Sigmoid colon (tissue), 7 donors: ENCODE data around the gene PFKL. TPM values are rescaled to one million over a fixed set of nuclear protein-coding genes. Genes with fewer than 3 reads are reported as not detected.

Experiments
- DNase-seq: peaks from one replicate; pipeline ENCODE4 v3.0.0-alpha.2; 2019
- H3K27ac ChIP-seq, 4 donors: fragments of 200-600 bp; sonication (generic); one replicate each; pipeline ENCODE4 v1.5.1; 2016 to 2019; ENCODE audit warnings: mild to moderate bottlenecking in 1 of 4
- H3K27me3 ChIP-seq, 3 donors: fragments of 200-600 bp; sonication (generic); one replicate each; pipeline ENCODE4 v1.5.1; 2019; ENCODE audit warnings: mild to moderate bottlenecking in 1 of 3
- H3K36me3 ChIP-seq, 4 donors: fragments of 200-600 bp; sonication (generic); one replicate each; pipeline ENCODE4 v1.5.1; 2016 to 2019
- H3K4me1 ChIP-seq, 4 donors: fragments of 200-600 bp; sonication (generic); one replicate each; pipeline ENCODE4 v1.5.1; 2017 to 2019
- H3K4me3 ChIP-seq, 4 donors: fragments of 200-600 bp; sonication (generic); one replicate each; pipeline ENCODE4 v1.5.1; 2017 to 2019; ENCODE audit warnings: mild to moderate bottlenecking in 2 of 4, moderate library complexity in 1 of 4
- H3K9me3 ChIP-seq, 4 donors: fragments of 200-600 bp in 3 of 4; sonication (generic) in 3 of 4; one replicate each; pipeline versions ENCODE4 v1.5.1 to v1.6.1; 2013 to 2019
- EP300 ChIP-seq, 4 donors: sonication (generic); formaldehyde crosslinking; IDR thresholded peaks; one replicate each; pipeline ENCODE4 v1.6.1; 2017; ENCODE audit warnings: antibody characterized with exemption in 4 of 4
- POLR2A ChIP-seq, 2 donors: fragments of 450-650 bp; IDR thresholded peaks; one replicate each; pipeline ENCODE4 v1.6.1; 2016; ENCODE audit warnings: antibody characterized with exemption in 2 of 2, mild to moderate bottlenecking in 2 of 2, moderate library complexity in 2 of 2
- POLR2AphosphoS5 ChIP-seq, 4 donors: sonication (generic); formaldehyde crosslinking; IDR thresholded peaks; one replicate each; pipeline ENCODE4 v1.6.1; 2017; ENCODE audit warnings: antibody characterized with exemption in 4 of 4
- WGBS, 2 donors: extraction: QIAGEN DNeasy Blood & Tissue Kit; methylation state at CpG; one replicate each; pipeline ENCODE4 v1.1.7; 2013; 5-methylcytosine and 5-hydroxymethylcytosine counted together
- intact Hi-C: fragments of 100-400 bp; cut with DNase I; formaldehyde crosslinking; loops from one replicate; pipeline ENCODE4 v1.15.1; 2023
- polyA plus RNA-seq, 3 donors: library from polyadenylated mRNA; stranded (reverse); fragments of 200-250 nt; gene quantifications; one replicate each; pipeline ENCODE4 v1.2.3, GENCODE V29; 2013
- total RNA-seq, 4 donors: library from RNA; depleted of rRNA; stranded (reverse); fragments of >200 nt; gene quantifications; one replicate each; pipeline ENCODE4 v1.1.0, GENCODE V29; 2016
- TF ChIP-seq, protein P1 (sequence below), 4 experiments: fragments of 450-650 bp in 3 of 4; fragments of 200-600 bp in 1 of 4; IDR thresholded peaks; one replicate each; pipeline ENCODE4 v1.5.1; 2016 to 2019; ENCODE audit warnings: antibody characterized with exemption in 4 of 4, mild to moderate bottlenecking in 3 of 4, moderate library complexity in 2 of 4
- donor health status: healthy with polysubstance abuse.
- donor health status: Bipolar disorder and iron deficiency.
- donor health status: healthy.

PFKL gene
- total and polyA plus RNA-seq, 7 donors, result 38.0 to 159 (median 69.8) TPM

DNA sequence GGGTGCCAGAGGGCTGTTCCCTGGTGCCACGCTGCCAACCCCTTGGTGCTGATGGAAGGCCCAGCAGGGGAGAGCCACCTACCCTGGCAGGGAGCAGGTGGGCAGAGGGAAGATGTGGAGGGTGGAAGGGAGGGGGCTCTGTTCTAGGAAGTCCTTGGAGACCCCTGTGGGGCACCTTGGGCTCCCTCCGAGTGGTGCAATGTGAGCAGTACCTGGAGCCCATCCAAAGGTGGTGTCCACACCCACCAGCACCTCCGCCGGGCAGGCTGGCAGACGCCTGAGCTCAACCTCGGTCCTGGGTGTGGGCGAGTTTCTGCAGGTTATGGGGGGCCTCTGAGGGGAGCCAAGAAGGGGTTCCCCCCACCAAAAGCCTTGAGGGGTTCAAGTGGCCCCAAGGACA, 26.8 kb upstream of the PFKL start:
- intact Hi-C loops, result no loop called here
- 83 to 93% methylated on average over 7 of the region's 7 CpGs for WGBS, 2 donors
- TF ChIP-seq, protein P1, sequence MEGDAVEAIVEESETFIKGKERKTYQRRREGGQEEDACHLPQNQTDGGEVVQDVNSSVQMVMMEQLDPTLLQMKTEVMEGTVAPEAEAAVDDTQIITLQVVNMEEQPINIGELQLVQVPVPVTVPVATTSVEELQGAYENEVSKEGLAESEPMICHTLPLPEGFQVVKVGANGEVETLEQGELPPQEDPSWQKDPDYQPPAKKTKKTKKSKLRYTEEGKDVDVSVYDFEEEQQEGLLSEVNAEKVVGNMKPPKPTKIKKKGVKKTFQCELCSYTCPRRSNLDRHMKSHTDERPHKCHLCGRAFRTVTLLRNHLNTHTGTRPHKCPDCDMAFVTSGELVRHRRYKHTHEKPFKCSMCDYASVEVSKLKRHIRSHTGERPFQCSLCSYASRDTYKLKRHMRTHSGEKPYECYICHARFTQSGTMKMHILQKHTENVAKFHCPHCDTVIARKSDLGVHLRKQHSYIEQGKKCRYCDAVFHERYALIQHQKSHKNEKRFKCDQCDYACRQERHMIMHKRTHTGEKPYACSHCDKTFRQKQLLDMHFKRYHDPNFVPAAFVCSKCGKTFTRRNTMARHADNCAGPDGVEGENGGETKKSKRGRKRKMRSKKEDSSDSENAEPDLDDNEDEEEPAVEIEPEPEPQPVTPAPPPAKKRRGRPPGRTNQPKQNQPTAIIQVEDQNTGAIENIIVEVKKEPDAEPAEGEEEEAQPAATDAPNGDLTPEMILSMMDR (IDR thresholded peaks at IDR 0.05), result no peak
- TF ChIP-seq EP300 (IDR thresholded peaks at IDR 0.05) (no peak), POLR2A (IDR thresholded peaks at IDR 0.05) (no peak), POLR2AphosphoS5 (IDR thresholded peaks at IDR 0.05) (no peak)

GRCh38 chr21:44275041-44275440, 24.8 kb upstream of the PFKL start:
- no peak for DNase-seq
- no peak overlapping the region for H3K27ac ChIP-seq
- H3K4me3 ChIP-seq, result no peak overlapping the region
- intact Hi-C loops, result no loop called here
- no peak for TF ChIP-seq POLR2A (IDR thresholded peaks at IDR 0.05)
- no peak for TF ChIP-seq EP300 (IDR thresholded peaks at IDR 0.05)
- TF ChIP-seq, protein P1 (IDR thresholded peaks at IDR 0.05), result no peak
- H3K36me3 ChIP-seq, result no peaks in the 10 kb centered on the region
- H3K4me1 ChIP-seq, result no peaks in the 10 kb centered on the region
- 14 to 61% methylated on average over 5 of the region's 5 CpGs for WGBS, 2 donors
- H3K9me3 ChIP-seq, result no peaks in the 10 kb centered on the region
- H3K27me3 ChIP-seq, result no peaks in the 10 kb centered on the region

More for the DNA sequence above, 26.8 kb upstream of the PFKL start:
- no peak for DNase-seq
- no peaks in the 10 kb centered on the region for H3K27me3 ChIP-seq
- no peak overlapping the region for H3K27ac ChIP-seq
- no peaks in the 10 kb centered on the region for H3K36me3 ChIP-seq
- no peak overlapping the region for H3K4me3 ChIP-seq
- H3K9me3 ChIP-seq, result no peaks in the 10 kb centered on the region
- no peaks in the 10 kb centered on the region for H3K4me1 ChIP-seq

GRCh38 chr21:44279354-44280260, 20.2 kb upstream of the PFKL start:
- H3K9me3 ChIP-seq, result no peaks in the 10 kb centered on the region
- H3K27me3 ChIP-seq, result peaks cover 0 to 2% (median 0%) of the 10 kb centered on the region in 3 donors
- no peak overlapping the region for H3K27ac ChIP-seq
- H3K36me3 ChIP-seq, result no peaks in the 10 kb centered on the region
- no peak for TF ChIP-seq EP300 (IDR thresholded peaks at IDR 0.05)
- TF ChIP-seq POLR2AphosphoS5 (IDR thresholded peaks at IDR 0.05), result no peak
- TF ChIP-seq POLR2A (IDR thresholded peaks at IDR 0.05), result no peak
- TF ChIP-seq, protein P1 (IDR thresholded peaks at IDR 0.05), result no peak
- 75 to 82% methylated on average over 19 of the region's 19 CpGs for WGBS, 2 donors
- H3K4me3 ChIP-seq, result no peak overlapping the region
- no peaks in the 10 kb centered on the region for H3K4me1 ChIP-seq
- intact Hi-C loops, result no loop called here
- no peak for DNase-seq

DNA sequence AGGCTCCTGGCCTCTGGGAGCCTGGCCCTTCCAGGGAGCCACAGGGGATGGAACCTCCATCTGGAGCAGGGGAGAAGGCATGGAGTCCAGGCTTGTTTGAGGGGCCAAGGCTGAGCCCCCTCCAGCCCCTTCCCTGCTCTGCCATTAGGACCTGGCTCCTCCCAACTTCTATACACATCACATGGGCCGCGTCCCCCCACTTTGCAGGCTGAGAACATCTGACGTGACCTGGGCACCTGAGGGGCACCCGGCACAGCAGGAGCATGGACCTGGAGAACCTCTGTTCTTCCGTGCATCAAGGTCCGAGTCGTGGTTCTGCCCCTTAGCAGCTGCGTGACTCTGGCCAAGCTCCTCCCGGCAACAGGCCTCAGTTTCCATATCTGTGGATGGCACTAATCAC, 18.1 kb upstream of the PFKL start:
- DNase-seq, result no peak
- Histone ChIP-seq H3K4me3 (no peak overlapping the region), H3K27ac (no peak overlapping the region), H3K4me1 (peaks cover 0 to 11% (median 7%) of the 10 kb centered on the region in 4 donors), H3K9me3 (no peaks in the 10 kb centered on the region), H3K27me3 (peaks cover 5 to 24% (median 17%) of the 10 kb centered on the region in 3 donors), H3K36me3 (no peaks in the 10 kb centered on the region)
- WGBS, 2 donors, result 91 to 95% methylated on average over 9 of the region's 9 CpGs
- intact Hi-C loops, result no loop called here
- no peak for TF ChIP-seq EP300 (IDR thresholded peaks at IDR 0.05)
- TF ChIP-seq, protein P1 (IDR thresholded peaks at IDR 0.05), result no peak
- TF ChIP-seq POLR2AphosphoS5 (IDR thresholded peaks at IDR 0.05), result no peak
- no peak for TF ChIP-seq POLR2A (IDR thresholded peaks at IDR 0.05)
